ENCODE measurements around the gene C2CD4C.

C2CD4C gene

DNA sequence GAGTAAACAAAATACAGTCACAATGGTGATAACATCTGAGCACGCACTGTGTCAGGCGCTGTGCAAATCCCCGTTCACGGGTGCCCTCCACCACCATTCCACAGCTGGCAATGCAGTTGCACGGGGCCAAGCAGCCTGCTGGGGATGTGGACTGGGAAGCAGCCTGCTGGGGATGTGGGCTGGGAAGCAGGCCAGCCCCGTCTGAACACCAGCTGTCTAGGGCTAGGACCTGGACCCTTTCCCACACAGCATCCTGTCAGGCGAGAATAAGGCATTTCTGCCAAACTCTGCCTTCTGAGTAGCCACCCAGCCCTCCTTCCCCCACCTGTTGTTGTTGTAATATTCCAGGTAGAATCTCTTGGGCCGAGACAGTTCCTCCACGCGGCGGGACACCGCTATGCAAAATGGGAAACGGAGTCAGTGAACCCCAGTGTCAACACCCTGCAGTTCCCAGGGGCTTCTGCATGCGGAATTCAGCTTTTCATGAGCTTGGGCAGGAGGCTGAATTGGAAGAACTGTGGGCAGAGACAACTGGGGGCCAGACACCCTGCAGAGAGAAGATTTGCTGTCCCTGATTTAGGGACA lies 36.5 kb downstream of the C2CD4C start:
- H3K4me3 ChIP-seq (ENCODE audit: control insufficient read depth, low read depth, low read length) = no peak overlapping the region
- peak; percentile 17 for DNase-seq (ENCODE audit: low read depth)
- TF ChIP-seq CTCF (IDR thresholded peaks at IDR 0.05; ENCODE audit: control insufficient read depth, insufficient read depth, low read depth, low read length, missing control alignments) = no peak

- no peak for DNase-seq (ENCODE audit: low read depth)
- TF ChIP-seq CTCF (IDR thresholded peaks at IDR 0.05; ENCODE audit: control insufficient read depth, insufficient read depth, low read depth, low read length, missing control alignments) = no peak
Measured at GRCh38 chr19:371501-372168, 37.3 kb downstream of the C2CD4C start.

DNA sequence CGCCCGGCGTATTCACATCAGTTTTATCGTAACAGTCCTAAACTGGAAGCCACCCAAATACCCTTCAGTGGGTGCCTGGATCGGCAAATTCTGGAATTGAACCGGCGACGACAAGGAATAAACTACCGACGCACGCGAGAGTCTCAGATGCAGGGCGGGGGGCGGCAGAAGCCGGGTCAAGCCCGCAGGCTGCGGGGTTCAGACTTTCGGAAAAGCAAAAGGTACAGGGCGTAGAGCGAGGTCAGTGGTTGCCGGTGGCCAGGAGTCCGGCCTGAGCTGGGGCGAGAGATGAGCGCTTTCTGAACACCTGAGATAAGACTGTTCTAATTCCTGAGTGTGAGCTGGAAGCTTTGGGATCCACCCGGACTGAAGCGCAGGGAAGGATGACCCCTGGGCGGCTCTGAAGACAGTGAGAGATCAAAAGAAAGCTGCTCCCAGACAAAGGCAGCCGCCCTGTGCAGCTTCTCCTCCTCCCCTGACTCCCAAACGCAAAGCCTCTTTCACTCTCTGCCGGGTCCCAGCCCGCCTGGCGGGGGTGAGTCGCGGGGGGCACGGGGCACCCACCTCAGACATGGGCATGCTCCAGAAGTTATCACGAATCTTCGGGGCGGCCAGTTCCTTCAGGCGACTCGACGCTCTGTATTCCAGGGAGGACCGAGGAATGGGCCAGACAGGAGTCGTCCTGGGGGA lies 38.2 kb downstream of the C2CD4C start:
- no peak overlapping the region for H3K4me3 ChIP-seq (ENCODE audit: control insufficient read depth, low read depth, low read length)
- no peak for DNase-seq (ENCODE audit: low read depth)
- no peak for TF ChIP-seq CTCF (IDR thresholded peaks at IDR 0.05; ENCODE audit: control insufficient read depth, insufficient read depth, low read depth, low read length, missing control alignments)

More at GRCh38 chr19:371501-372168, 37.3 kb downstream of the C2CD4C start:
- no peak overlapping the region for H3K4me3 ChIP-seq (ENCODE audit: control insufficient read depth, low read depth, low read length)

DNA sequence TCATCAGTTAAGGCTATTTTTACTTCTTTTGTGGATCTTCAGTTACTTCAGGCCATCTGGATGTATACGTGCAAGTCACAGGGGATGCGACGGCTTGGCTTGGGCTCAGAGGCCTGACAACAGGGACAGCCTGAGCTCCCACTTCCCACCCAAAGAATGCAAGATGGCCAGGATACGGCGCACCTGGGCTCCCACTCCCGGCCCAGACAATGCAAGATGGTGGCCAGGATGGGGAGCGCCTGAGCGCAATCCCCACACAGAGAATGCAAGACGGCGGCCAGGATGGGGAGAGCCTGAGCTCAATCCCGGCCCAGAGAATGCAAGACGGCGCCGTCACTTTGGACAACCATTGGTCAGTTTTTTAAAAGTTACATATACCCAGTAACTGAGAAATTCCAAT lies 39.1 kb downstream of the C2CD4C start:
- no peak for DNase-seq (ENCODE audit: low read depth)
- H3K4me3 ChIP-seq (ENCODE audit: control insufficient read depth, low read depth, low read length) = no peak overlapping the region
- no peak for TF ChIP-seq CTCF (IDR thresholded peaks at IDR 0.05; ENCODE audit: control insufficient read depth, insufficient read depth, low read depth, low read length, missing control alignments)

- H3K4me3 ChIP-seq (ENCODE audit: control insufficient read depth, low read depth, low read length) = no peak overlapping the region
- TF ChIP-seq CTCF (IDR thresholded peaks at IDR 0.05; ENCODE audit: control insufficient read depth, insufficient read depth, low read depth, low read length, missing control alignments) = no peak
- DNase-seq (ENCODE audit: low read depth) = no peak
Measured at GRCh38 chr19:369256-369655, 39.7 kb downstream of the C2CD4C start.

GRCh38 chr19:368630-369024 lies 40.3 kb downstream of the C2CD4C start:
- TF ChIP-seq CTCF (IDR thresholded peaks at IDR 0.05; ENCODE audit: control insufficient read depth, insufficient read depth, low read depth, low read length, missing control alignments) = no peak
- DNase-seq (ENCODE audit: low read depth) = no peak
- H3K4me3 ChIP-seq (ENCODE audit: control insufficient read depth, low read depth, low read length) = no peak overlapping the region

Measured in AG09309 (cell line).